Nucleus accumbens (tissue), 56 donors: ENCODE results near the gene ANKH.
A peak's percentile ranks its signal among the peaks of the same experiment; 100 is the strongest.

ENCODE experiments used
- DNase-seq, 56 donors: peaks; one replicate each; lab custom pipeline; 2025; lab: John Stamatoyannopoulos, UW

ANKH gene

DNA sequence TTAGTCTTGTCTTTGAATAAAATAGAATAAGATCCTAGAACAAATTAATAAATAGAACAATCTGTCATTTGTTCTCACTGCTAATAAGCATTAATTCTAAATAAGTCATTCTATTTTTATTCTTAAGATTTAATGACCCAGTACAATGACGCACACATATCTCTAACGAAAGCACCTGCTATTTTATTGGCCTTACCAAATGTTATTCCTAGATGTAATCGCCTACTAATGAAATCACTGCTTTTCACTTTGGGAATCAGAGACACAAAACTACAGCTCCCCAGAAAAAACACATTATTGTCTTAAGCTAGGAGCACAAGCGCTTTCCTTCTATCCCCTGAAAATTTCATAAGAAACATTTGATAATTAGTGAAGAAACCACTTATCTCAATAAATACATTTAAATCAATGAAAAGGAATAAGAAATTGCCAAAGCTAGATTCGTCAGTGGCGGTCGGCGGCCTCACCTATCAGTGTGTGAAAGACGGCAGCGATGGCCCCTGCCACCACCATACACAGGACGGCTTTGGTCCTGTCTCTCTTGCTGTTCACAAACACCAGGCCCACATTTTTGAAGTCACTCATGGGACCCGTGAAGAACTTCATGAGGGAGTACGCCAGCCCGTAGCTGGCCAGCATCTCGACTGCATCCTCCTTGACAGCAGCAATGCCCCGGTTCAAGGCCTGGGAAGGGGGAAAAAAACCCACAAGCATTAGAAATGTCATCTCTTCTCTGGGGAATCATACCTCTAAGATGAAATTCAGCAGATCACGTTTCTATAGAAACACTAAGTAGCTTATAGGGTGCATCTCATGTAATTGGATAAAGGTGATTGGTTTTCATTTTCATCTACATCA, 102.8 kb downstream of the ANKH start:
- DNase-seq: no peak

DNA sequence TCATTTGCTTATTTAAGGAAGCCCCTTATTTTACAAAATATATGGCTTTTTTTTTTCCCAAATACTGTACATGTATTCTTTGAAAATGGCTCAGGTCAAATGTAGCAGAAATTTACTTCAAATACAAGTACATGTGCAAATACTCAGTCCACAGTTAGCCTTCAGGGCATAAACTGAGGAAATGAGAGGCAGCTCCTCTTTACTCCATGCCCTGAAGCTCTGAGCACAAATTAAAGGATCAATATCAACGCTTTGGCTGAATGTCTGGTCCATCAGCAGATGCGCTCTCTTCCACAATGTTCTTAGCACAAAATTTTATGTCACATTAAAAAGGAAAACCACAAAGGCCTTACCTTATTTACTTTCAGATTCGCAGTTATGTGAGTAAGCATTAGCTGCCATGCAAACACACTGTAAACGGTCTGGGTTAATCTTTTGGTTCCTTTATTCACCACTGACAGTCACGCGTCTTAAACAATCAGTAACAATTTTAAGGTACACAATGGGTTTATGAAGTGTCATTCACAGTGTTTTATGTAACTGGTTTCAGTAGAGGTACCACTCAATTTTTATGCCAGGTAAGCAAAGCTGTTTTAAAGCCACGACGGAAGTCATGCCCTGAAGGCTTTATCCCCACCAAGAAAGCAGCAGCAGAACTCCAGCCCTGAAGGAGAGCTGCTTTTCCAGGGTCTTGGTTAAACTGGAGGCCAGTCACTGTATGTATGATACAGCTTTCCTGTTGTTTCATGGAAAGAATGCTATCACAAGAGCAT, 103.7 kb downstream of the ANKH start:
- no peak for DNase-seq

DNA sequence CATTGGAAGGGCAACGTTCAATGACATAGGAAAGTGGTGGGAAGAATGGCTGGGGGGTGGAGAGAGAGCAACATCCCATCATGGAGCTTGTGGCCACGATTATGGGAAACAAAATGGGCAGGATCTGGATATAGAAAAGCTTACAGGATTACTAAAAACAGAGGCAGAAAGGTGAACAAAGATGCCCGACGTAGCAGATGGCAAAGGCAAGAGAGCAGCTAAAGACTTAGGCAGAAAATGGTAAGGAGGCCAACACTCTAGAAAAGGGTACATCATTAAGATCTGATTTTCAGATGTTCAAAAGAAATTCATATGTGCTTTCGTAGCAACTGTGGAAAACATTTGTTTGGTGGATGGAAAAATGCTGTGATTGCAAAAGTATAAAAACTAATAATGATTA, 104.5 kb downstream of the ANKH start:
- no peak for DNase-seq

DNA sequence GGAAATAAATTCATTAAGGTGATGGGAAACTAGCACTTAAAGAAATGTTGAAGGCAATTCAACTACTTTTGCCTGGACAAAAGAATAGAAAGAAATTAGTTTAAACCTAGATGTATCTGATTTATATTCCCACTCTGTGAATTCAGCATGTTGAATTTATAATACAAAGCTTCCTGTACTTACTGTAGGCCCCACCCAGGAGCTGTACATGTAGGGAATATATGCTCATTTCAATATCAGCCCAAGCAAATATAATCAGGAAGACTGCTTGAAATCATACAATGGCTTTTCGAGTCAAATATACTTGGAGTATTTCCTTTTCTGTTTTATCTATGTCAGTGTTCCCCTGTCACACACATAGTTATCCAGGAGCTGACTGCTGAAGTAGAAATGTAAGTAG, 105.0 kb downstream of the ANKH start:
- no peak for DNase-seq

DNA sequence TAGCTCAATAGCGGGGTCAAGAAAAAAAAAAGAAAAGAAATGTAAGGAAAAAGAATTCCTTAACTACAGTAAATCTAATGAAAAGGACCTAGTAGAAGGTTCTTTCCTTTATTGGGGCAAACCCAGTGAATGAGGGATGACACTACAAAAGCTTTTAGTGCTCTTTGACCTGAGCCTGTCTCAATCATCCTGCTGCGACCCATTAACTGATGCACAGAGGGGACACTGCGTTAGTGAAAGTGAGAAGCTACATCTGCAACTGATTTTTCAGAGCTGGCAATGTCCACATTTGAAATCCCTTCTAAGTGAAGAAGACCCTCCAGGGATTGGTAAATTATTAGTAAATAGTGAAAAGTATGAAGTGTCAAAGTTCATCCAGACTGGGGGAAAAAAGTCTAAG, 106.0 kb downstream of the ANKH start:
- DNase-seq: no peak

DNA sequence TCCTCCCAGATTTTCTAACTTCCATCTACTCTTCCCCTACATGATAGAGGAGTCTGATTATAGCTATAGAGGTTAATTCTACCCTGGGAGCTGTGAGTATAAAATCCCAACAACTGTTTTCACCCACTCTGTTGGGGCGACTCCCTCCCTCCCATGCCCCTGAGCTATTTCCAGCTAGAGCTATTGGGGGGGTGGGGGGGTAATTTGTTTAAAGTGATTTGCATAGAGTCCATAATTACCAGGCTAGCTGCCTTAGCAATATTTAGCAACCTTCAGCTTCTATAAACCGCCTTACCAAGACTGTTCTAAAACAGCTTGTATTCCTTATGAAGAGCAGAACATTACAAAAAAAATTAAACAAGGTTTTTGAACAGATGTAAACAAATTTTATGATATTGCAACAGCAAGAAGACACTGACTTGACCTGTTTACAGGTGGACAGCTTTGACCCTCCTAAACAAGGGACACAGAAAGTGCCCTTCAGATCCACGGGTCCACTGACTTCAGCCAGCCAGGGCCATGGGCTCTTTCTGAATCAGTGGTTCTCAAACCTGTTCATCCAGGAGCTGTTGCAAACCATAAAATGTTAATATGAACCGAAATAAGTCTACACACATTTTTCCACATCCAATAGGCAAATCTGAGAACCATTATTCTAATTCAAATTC, 108.9 kb downstream of the ANKH start:
- DNase-seq: no peak

DNA sequence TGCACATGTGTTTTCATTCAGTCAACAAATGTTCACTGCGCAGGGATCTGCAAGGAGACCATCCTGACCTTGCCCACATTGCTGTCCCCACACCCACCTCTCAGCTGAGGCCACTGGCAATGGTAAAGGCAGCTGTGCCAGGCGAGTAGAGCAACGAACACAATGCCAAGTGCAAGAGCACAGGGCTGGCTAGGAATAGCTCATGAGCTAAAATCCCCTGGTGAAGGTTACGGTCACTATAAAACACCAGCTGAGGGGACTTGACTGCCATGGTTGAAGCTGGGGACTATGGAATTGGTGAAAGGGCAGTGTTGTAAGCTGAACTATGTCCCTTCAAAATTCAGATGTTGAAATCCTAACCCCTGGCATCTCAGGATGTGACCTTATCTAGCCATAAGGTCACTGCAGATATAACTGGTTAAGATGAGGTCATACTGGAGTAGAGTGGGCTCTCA, 111.0 kb downstream of the ANKH start:
- DNase-seq: peak in 7 of 56 donors; percentile 7 to 47 (median 17)

DNA sequence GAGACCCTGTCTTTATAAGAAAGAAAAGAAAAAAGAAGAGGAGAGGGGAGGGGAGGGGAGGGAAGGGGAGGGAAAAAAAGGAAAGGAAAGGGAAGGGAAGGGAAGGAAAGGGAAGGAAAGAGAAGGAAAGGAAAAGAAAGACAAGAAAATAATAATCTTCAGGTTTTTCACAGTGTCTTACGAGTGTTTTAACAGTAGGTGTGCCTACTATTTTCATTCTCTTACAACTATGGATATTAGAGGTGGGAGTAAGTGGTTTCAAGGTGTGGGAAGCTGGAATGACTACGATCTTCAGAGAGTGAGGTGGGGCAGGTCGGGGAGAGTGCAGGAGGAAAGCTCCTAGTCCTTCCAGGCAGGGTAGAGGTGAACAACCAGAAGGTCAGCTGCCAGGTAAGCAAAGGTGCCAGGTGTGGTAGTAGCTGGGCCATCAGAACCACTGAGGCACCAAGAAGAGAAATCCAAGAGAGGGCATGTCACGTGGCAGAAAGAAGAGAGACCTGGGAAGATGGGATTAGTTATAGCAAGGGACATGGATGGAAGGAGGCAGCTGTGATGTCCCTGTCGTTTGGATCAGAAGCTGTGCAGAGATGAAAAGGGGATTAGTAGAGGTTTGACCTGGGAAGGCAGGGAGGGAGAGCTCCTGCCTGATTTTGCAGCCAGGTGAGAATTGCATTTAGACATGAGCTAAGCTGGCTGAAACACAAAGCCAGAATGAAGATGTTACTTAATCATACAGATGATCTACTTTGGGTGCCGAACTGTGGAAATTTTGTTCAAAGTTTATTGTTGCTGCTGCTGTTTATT, 111.6 kb downstream of the ANKH start:
- no peak for DNase-seq

DNA sequence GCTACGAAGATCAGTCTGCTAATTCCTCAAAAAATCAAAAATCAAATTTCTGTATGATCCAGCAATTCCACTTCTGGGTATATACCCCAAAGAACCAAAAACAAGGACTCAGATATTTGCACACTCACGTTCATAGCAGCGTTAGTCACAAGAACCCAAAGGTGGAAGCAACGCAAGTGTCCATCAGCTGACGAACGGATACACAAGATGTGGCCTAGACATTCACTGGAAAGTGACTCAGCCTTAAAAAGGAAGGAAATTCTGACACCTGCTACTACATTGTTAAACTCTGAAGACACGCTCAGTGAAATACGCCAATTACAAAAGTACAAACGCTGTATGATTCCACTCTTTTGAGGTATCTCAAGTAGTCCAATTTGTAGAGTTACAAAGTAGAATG, 113.7 kb downstream of the ANKH start:
- no peak for DNase-seq

DNA sequence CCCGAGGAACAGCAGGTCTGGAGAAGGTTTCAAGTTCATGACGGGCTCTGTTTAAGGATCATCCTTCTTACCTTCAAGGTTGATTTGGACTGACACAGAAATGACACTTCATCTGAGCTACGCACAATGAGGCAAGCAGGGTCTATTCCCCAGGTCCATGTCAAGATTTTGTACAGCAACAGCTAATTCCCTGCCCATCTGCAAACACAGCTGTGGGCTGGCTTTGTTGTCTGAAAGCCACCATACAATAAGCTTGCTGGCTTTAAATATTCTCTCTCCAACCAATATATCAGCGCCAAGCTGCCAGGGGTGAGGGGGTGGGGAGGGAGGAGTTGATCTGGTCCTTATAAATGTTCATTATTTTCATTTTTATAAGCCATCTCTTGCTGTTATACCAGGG, 115.1 kb downstream of the ANKH start:
- no peak for DNase-seq

DNA sequence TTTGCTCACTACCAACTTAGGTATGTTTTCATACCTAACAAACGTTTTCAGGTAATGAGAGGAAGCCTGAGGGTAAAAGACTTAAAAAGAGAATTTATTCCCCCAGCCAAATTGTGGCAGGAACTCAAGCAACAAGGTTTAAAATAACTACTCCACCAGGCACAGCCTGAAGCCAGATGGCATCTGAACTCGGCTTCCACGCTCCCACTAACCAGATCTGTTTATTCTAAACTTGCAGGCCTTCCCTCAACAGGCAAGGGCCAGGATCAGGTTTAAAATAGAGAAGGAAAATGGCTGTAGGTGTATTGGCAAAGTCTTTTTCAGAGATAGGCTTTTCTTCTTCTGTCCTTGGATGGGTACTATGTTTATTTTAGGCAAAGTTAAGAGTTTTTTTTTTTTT, 117.6 kb downstream of the ANKH start:
- DNase-seq: no peak

DNA sequence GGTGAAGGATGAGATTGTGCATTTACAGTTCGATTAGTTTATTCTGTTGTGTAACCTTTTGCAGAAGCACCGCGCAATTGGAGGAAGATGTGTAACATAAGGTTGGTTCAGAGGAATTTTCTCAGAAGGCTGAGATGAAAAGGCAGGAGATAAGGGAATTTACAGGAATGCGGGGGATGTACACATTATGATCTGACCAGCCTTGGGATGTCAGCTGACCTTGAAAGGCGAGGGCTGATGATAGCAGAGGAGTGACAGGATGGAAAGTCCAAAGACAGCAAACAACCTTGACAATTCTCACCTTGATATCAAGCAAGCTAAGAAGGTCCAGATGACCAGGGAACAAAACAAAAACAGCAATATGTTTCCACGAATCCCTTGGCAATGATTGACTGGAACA, 118.3 kb downstream of the ANKH start:
- DNase-seq: no peak

DNA sequence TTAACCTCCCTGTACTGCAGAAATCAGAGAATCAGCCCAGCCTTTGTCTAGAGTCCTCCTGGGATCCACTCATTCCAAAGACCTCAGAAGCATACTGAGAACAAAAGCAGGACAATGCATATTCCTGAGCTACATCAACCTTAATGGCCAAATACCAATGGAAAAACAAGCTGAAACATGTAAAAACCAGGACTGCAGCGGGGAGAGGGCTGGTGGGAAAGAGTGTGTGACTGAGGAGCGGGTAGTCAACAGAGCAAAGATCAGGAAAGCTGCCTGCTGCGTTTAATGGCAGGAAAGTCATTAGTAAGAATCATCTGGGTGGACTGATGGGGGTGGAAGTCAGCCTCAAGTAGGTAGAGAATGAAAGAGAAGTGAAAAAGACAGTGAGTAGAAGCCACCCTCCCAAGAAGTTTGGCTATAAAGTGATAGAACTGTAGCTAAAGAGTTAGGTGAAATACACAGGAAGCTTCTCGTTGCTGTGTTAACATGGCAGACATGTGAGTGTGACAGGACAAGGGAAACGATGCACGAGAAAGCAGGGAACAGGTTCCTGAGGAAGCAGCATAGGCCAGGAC, 119.0 kb downstream of the ANKH start:
- DNase-seq: no peak

DNA sequence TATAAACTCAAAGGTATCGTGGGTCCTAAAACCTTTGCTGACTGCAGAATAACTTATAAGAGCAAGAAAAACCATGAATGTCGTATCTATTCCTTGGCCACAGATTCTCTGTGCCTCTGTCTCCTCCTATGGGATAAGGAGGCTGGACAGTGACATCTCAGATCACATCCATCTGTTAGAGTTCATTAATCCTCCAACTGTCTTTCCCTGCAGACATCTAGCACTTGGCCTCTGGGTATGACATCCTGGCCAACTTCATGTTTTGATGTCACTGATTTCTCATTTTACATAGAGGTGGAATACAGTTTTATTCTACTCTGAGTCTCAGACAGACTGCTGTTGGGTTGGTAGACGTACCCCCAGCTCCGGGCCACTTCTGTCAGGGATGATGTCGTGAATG, 120.9 kb downstream of the ANKH start:
- no peak for DNase-seq

DNA sequence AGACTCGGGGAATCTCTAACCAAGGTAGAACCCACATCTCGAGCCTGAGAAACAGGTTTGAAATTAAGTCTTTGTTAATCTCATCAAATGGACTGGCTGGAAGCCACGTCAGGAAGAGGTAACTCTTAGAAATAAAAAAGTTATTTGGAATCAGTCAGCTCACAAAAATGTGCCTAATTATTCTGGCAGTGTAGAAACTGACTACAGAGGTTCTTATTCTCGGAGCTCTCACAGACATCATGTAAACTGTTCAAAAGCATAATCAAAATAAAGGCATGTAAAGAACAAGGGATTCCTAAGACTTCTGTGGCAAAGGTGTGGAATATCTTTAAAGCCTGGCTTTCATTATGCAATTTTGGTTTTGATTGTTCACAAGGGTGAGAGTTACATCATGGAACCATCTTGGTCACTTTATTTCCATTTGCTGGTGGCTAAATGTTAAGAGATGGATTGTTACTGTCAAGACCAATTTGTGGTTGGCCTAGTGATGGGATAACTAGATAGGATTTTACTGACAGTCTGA, 121.9 kb downstream of the ANKH start:
- DNase-seq: no peak

DNA sequence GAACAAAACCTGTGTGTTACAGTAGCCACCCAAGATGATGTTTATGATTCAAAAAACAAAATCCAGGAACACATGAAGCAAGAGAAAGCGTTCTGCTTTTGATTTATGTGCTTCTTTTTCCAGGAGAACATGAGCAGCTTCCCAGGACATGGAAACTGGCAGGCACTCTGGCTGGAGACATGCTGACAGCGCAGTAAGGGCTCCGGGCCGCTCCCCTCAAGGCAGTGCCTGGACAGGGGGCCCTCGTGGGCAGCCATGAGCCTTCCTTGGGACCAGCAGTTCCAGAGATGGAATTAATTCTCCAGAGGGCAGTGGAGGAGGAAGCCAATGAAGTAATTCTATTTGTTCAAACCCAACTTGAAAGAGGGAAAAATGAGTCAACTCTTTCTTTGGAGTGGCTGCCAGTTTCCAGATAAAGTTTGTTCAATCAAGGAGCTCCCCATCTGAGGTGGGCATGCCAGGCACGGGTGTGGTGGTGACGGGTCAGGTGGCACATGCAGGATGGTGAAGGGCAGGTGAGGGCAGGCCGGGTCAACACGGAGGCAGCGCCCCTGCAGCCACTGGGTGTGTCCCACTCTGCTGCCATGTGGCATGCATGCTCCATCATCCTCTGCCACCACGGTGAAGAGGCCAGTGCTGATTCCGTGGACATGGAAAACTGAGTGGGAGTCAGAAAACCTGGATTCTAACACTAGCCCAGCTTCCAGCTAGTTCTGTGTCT, 123.2 kb downstream of the ANKH start:
- no peak for DNase-seq

DNA sequence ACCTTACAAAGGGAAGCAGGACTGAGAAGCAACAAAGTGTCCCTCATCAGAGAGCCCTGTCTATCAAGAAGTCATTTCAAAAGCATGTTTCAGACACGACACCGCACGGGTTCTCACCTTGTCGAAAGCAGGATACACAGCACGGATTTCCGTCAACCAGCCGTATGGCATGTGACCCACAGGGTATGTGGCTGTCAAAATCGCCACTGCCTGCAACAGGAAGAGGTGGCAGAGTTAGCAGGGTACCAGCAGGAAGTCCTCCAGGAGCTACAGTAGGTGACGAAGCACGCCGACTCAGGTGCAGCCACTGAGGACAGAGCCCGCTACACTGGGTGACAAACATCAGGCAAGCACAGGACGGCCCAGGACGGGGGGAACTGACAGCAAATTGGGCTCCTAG, 125.8 kb downstream of the ANKH start:
- no peak for DNase-seq

DNA sequence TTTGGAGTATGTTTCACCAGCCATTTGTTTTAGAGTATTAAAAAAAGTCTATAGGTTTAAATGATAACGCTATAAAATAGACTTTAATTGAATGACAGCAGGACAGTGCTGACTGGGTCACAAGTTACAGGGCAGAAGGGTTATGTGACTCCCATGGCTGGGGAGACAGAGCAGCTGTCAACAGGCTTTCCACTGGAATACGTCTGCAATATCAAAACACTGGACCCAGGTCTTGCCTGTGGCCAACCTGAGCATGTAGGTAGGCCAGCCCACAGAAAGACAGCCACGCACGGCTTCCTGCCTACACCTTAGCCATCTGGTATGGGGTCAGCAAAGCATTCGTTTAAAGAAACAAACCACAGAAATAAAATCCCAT, 126.4 kb downstream of the ANKH start:
- no peak for DNase-seq
